Hair follicular keratinocyte (primary cell): ENCODE results near the gene ARAP3. TPM values are rescaled to one million over a fixed set of nuclear protein-coding genes. Genes with fewer than 3 reads are reported as not detected.

Experiments used
- total RNA-seq: library from RNA; depleted of rRNA; stranded (reverse); fragments of >200 nt; gene quantifications from 2 replicates; pipeline ENCODE4 v1.2.3, GENCODE V29; 2015

Gene ARAP3, protein sequence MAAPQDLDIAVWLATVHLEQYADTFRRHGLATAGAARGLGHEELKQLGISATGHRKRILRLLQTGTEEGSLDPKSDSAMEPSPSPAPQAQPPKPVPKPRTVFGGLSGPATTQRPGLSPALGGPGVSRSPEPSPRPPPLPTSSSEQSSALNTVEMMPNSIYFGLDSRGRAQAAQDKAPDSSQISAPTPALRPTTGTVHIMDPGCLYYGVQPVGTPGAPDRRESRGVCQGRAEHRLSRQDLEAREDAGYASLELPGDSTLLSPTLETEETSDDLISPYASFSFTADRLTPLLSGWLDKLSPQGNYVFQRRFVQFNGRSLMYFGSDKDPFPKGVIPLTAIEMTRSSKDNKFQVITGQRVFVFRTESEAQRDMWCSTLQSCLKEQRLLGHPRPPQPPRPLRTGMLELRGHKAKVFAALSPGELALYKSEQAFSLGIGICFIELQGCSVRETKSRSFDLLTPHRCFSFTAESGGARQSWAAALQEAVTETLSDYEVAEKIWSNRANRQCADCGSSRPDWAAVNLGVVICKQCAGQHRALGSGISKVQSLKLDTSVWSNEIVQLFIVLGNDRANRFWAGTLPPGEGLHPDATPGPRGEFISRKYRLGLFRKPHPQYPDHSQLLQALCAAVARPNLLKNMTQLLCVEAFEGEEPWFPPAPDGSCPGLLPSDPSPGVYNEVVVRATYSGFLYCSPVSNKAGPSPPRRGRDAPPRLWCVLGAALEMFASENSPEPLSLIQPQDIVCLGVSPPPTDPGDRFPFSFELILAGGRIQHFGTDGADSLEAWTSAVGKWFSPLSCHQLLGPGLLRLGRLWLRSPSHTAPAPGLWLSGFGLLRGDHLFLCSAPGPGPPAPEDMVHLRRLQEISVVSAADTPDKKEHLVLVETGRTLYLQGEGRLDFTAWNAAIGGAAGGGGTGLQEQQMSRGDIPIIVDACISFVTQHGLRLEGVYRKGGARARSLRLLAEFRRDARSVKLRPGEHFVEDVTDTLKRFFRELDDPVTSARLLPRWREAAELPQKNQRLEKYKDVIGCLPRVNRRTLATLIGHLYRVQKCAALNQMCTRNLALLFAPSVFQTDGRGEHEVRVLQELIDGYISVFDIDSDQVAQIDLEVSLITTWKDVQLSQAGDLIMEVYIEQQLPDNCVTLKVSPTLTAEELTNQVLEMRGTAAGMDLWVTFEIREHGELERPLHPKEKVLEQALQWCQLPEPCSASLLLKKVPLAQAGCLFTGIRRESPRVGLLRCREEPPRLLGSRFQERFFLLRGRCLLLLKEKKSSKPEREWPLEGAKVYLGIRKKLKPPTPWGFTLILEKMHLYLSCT (N-terminal part only)
- 2.6 and 4.4 TPM in 2 replicates for total RNA-seq

DNA sequence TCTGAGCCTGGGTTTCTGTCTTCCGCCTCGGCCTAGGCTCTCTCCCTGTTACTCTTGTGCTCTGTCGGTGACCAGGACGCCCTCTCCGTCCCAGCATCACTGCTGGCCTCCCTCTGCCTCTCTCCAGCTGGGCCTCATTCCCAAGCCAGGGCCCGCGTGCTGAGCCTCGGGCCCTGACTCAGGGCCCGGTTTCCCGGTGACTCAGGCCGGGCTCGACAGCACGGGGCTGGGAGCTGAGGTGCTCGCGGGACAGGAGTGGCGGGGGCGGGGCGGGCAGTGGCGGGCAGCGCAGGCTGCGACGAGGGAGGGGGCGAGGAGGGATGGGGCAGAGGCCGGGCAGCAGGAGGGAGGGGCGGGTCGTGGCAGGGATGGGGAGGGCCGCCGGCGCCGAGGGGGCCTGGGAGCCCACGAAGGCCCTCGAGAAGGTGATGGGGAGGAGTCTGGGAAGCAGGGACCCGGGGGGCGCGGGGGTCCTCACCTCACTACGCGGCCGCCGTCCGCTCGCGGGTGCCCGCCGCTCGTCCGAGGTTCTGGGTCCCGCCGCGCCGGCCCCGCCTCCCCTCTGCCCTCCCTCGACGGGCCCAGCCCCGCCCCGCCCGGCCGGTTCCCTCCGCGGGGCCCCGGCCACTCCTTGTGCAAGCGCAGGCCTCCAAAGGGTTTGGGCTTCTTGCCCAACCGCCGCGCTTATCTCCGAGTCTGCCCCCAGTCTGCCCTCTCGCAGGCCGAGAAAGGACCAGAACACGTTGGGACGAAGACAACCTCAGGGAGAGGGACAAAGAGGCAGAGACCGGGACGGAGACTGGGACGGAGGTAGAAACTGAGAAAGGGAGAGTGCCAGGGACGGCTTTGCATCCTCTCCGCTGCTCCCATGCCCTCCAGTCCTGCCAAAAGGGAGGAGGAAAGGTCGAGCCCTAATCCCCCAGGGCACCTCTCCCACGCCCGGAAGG lies at the start of gene ARAP3:
Gene ARAP3, minus strand, starts transcription at position 536 of the 947 bp plus-strand sequence. CDS start 1,744 bp downstream, outside the sequence.

DNA sequence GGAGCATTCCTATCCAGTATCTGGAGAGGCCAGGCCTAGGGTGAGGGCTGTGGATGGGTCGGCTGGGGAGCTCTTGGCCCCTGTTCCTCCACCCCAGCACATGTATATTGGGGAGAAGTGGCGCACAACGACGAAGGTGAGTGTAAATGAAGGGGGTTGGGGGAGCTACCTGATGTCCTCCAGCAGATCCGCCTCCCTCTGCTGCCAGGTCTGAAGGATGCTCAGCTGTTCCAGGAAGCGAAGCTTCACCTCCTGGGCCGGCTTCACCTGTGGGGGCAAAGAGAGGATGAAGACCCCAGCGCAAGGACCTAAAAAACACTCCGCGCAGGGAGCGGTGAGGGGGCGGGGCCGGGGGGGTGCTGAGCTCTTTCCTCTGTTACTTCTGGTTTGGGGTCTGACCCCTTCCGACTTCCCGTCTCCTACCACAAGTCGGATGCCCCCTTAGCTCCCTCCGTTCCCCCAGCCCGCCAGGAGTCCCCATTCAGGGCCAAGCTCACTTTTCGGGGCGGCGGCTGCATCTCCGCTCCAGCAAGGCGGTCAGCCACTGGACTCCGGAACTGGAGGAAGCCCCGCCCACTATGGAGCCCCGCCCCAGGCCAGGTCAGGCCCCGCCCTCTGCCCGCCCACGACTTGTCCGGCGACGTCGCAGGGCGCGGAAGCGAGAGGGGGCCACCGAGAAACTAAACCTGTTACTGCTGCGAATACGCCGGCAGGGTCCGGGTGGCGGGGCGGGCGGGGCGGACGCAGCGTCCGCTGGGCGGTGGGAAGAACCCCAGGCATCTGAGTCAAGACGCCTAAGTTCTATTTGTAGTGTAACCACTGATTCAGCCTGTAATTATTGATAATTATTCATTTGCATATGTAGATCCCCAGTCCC lies 30.9 kb downstream of the ARAP3 start, which contains the start of gene FCHSD1:
Gene FCHSD1, minus strand, starts transcription at position 568 of the 877 bp plus-strand sequence. Its CDS starts 50 bp downstream, at position 518.

DNA sequence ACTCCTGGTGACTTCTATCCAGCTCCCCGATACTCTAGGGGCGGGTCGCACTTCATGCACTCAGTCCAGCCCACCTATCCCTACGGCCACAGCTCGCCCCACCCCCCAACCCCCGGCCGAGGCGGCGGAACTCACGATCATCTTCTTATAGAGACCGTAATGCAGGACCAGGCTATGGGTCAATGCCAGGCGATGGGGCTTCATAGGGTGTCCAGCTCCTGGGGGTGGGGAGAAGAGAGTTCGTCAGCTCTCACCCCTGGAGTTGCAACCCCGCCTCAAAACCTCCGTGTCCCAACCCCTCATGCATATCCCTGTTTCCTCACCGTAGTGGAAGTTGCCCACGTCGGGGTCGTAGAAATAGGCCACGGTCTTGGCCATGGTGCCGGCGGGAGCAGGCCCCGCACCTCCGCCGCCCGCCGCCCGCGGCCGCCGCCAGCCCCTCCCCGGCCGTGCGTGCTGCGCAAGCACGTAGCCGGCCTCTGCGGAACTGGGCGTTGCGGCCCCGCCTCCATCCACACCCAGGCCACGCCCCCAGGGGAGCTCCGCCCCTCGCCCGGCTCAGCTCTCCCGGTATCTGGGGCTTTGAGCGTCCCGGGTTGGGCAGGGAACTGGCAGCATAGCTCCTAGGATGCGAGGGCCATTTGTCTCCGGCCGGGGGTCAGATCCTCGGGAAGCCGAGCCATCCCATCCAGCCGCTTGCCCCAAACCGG lies 45.5 kb downstream of the ARAP3 start, which contains the start of the genes HDAC3 and RELL2:
Gene HDAC3, minus strand, starts transcription at position 437 of the 710 bp plus-strand sequence. Its CDS starts 59 bp downstream, at position 378.
Gene RELL2, plus strand, starts transcription at position 585 of the 710 bp plus-strand sequence. CDS start 1,229 bp downstream, outside the sequence.

DNA sequence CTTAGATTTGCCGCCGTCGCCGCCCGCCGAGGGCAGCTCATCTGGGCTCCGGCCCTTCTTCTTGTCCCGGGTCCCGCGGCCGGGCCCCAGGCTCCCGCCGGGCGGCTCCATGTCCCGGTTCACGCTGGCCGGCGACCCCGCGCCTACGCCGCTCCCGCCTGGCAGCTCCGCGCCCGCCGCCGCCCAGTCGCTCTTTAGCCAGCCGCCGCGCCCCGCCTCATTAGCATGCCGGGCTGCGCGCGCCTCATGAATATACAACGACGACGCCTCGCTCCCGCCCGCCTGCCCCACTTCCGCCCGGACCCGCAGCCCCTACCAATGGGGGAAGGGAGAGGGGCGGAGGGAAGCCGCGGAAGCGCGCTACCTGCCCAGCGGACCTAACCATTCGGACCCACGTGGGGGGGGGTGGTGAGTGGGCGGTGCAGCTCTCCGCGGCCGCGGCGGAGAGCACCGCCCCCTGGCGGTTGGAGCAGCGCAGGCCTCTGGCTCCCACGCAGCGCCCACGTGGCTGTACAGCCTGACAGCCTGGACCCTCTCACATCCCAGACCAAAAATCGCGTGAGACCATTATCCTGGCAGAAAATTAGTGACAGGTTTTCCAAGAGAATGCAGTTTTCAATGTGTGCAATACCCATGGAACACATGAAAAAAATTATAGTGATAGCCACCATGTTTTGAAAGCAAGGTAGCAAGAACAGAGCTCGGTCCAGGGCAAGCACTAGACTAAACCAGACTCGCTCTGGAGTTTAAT lies 63.1 kb downstream of the ARAP3 start, which contains the start of gene DIAPH1:
Gene DIAPH1, minus strand, starts transcription at position 197 of the 751 bp plus-strand sequence. Its CDS starts 86 bp downstream, at position 111.

Other genes starting within 250 kb of the ARAP3 start
- 21.8 and 60.9 TPM in 2 replicates for gene PCDHGC3, start 206.3 kb downstream of the ARAP3 start, total RNA-seq
- gene PCDHGC4, start 197.2 kb downstream of the ARAP3 start, total RNA-seq = 0.19 and 0.31 TPM in 2 replicates
- 1.2 and 5.0 TPM in 2 replicates for gene PCDHGC5, start 193.1 kb downstream of the ARAP3 start, total RNA-seq
- 99.0 and 100 TPM in 2 replicates for gene DIAPH1, start 63.2 kb downstream of the ARAP3 start, total RNA-seq
- 51.6 and 61.5 TPM in 2 replicates for gene HDAC3, start 45.4 kb downstream of the ARAP3 start, total RNA-seq
- gene RELL2, start 45.2 kb downstream of the ARAP3 start, total RNA-seq = 5.6 and 15.1 TPM in 2 replicates
- gene FCHSD1, start 30.8 kb downstream of the ARAP3 start, total RNA-seq = 9.1 and 20.4 TPM in 2 replicates
- gene PCDH1, start 196.2 kb upstream of the ARAP3 start, total RNA-seq = 0.49 and 5.6 TPM in 2 replicates
- 35.3 and 41.5 TPM in 2 replicates for gene DELE1, start 241.6 kb upstream of the ARAP3 start, total RNA-seq